Stimulated activated CD4-positive, alpha-beta T cell treated with anti-CD3 and anti-CD28 coated beads, Interleukin-1b, Interleukin-23, amount 100 ng/mL, for 48 hours (primary cell): Measurements from ENCODE around the gene CDHR5.
"Not testable (repeated sequence)": the region's sequence is repeated elsewhere in the genome, so short reads cannot be mapped to it uniquely, and the experiment has no call there.

Experiments used
- DNase-seq: peaks from one replicate; pipeline ENCODE4 v3.0.0-alpha.2; 2020

Gene CDHR5

DNA sequence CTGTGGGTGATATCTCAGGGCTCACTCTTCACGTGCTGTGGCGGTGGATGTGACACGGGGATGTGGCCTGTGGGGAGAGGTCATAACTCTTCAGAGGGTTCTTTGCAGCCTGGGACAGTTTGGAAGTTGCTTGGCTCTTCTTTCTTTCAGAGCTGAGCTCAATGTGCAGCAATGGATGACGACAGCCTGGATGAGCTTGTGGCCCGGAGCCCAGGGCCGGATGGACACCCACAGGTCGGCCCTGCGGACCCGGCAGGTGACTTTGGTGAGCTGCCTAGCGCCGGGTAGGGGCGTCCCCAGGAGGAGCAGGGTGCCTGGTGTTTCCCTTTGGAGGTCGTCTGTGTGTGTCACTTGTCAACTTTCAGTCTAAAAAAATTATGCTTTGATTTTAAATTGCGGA, 43.4 kb downstream of the CDHR5 start:
- no peak for DNase-seq

- DNase-seq = no peak
Observed at GRCh38 chr11:579830-580601, 44.7 kb downstream of the CDHR5 start.

DNA sequence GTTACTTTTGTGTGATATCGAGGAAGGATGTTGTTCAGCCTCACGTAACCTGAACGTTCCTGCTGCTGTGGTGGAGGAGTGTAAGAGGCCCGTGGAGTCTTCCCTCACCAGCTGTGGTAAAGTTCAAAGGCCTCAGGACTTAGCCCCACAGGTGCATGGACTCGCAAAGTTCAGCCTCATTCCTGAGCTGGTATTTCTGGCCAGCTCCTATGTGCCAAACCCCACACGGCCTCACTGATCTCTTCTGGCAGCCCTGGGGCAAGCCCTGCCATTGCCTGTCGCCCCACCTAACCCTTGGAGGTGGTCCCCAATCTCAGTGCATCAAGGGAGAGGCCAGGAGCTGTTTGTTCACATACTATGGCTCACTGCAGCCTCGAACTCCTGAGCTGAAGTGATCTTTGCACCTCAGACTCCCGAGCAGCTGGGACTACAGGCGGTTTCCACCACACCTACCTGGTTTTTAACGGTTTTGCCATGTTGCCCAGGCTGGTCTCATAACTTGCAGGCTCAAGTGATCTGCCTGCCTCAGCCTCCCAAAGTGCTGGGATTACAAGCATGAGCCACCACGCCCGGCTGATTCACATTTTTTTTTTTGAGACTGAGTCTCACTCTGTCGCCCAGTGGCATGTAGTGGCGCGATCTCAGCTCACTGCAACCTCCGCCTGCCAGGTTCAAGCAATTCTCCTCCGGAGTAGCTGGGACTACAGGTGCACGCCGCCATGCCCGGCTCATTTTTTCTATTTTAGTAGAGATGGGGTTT, 46.3 kb downstream of the CDHR5 start:
- DNase-seq = no peak

GRCh38 chr11:577611-577894, 47.2 kb downstream of the CDHR5 start:
- DNase-seq = no peak

DNA sequence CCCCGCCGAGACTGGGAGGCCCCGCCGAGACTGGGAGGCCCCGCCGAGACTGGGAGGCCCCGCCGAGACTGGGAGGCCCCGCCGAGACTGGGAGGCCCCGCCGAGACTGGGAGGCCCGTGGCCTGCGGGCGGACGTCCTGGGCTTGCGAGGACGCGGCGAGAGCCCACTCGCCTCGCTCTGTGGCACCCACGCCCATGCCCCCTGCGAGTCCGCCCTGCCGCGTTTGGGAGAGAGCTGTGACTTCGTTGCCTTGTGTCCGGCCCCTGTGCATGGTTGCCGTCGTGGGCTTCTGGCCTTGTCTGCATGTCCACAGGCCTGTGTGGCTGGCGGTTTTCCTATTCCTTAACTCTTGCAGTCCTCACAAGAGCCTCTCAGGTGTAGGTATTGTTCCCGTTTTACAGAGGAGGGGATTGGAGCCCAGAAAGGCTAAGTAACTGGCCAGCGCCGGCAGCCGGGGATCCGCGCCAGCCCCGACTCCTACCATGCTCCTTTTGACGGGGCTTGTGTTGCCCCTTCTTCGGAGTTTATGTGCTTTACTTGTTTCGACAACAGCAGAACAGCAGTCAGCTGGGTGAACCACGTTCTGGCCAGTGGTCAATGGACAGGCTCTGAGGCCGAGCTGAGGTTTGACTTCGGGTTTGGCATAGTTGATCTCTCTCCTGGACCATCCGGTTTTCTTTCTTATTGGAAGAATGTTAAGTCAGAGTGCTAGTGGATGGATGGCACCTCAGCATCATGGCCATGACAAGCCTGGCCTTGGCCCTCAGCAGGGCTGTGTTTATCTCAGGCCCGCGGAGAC, 47.7 kb downstream of the CDHR5 start:
- DNase-seq = no peak

GRCh38 chr11:575996-576768, 48.6 kb downstream of the CDHR5 start, which contains the start of gene PHRF1:
Gene PHRF1 (plus strand): TSS chr11:576470. CDS start chr11:581513, 5,043 bp downstream.
- peak; percentile 95 for DNase-seq

- no peak for DNase-seq
Observed at GRCh38 chr11:575313-575995, 49.3 kb downstream of the CDHR5 start.

- DNase-seq = no peak
Observed at GRCh38 chr11:574632-575312, 50.0 kb downstream of the CDHR5 start.

DNA sequence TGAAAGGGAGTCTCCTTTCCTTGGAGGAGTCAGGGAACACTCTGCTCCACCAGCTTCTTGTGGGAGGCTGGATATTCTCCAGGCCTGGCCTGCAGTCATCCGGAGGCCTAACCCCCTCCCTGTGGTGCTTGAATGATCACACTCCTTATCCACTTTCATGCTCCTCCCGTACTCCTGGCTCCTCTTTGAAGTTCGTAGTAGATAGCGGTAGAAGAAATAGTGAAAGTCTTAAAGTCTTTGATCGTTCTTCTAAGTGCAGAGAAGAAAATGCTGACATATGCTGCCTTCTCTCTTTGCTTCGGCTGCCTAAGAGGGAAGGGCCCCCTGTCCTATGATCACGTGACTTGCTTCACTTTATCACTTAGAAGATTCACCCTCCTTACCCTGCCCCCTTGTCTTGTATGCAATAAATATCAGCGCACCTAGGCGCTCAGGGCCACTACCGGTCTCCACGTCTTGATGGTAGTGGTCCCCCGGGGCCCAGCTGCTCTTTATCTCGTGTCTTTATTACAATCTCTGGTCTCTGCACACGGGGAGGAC, 50.7 kb downstream of the CDHR5 start:
- DNase-seq = not testable (repeated sequence)

DNA sequence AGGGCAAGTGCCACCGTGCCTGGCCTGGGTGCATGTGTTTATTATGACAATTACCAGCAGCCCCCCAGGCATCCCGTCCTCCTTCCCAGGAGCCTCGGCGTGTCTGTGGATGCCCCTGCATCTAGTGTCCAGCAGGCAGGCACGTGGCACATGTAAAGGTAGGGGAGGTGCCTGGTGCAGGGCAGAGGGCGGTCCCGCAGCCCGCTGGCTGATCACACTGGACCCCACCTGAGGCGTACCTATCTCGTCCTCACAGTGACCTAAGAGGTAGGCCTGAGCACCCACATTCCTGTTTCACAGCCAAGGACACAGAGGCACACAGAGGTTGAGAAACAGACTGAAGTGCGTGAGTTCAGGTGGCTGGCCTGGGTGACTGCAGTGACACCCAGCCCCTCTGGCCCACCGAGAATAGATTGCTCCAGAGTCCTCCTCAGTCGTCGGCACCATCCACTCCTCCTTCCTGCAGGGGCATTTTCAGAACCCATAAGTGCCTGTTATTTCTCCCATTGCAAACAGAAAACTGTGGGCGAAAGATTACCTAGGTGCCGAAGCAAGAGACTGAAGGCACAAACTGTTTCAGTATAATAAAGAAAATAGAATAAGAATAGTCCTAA, 51.5 kb downstream of the CDHR5 start:
- DNase-seq = no peak

DNA sequence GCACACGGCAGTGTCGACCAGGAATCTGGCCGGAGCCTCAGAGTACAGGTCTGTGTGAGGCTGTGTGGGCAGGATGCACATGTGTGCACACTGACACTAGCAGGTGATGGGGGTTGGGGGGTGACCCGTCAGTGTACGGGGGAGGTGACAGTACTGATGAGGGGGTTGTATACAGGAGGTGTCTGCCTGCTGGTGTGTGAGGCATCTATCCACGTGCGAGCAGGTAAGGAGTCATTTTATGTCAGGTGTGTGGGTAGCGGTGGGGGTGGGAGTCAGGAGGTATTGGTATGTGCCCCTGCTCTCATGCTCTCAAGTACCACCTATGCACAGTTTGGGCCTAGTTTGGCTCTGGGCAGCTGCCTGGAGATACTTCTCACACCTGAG, 53.0 kb downstream of the CDHR5 start:
- no peak for DNase-seq

- DNase-seq = no peak
Observed at GRCh38 chr11:569158-569885, 55.4 kb downstream of the CDHR5 start.

DNA sequence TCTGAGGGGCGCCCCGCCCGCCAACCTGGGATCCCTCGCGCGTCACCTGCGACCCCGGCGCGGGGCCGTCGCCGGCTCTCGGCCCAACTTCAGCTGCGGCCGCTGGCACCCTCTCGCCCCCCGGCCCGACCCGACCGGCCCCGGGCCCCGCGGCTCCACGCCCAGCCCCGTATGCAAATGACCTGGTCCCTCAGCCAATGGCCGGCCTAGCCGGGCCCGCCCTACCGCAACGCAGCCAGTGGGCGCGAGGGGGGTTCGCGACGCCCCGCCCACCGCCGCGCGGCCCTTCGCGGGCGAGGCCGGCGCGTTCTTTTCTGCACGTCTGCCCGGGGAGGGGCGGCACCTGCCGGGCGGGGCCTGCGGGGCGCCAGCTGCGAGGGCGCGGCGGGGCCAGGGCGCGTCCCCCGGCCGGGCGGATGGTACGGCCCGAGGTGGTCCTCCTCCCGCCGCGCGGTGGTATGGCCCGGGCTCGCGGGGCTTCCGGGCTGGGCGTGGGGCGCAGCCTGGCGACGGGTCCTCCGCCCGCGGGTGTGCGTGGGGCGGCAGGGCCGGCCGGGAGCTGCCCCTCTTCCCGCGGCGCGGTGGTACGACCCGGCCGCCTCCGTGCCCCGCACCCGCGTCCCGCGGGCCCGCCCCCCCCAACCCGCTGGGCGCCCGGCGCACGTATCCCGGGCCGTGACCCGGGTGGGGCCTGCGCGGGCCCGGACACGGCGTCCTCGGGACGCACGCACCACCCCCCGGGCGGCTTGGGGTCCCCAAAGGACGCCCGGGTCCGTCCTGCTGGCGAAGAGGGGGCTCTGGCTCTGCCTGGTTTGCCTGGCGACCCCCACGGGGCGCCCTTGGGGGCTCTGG, 56.2 kb downstream of the CDHR5 start:
- peak; percentile 93 for DNase-seq

DNA sequence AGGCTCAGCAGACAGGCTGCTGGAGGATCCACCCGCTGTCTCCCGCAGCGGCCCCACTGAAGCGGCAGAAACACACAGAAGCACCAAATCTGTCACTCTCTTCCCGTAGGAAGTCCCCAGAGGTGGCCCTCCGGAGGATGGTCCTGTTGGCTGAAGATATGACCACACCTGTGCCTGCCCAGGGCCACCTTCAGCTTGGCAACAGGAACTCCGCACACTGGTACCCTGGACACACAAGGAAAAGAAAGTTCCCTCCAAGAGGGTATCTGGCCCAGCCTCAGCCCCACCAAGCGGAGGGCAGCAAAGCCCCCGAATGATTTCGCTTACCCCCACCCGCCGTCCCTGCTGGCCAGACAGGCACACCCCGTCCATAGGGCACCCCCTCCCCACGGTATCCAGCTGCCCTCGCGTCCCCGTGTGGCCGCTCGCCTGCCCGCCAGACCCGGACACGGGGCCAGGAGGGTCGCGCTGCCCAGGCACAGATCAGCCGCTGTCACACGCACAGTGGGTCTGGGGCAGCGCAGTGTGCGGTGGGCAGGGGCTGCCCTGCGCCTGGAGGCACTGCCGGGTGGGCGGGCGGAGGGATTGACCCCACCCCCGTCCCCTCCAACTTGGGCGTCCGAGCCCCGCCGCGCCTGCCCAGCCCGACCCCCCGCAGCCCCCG, 57.0 kb downstream of the CDHR5 start:
- no peak for DNase-seq

GRCh38 chr11:567011-567628, 57.6 kb downstream of the CDHR5 start:
- DNase-seq = no peak
